T-helper 17 cell (primary cell): Measurements from ENCODE around the gene EFEMP2. TPM values are rescaled to one million over a fixed set of nuclear protein-coding genes. Genes with fewer than 3 reads are reported as not detected.
A peak's percentile ranks its signal among the peaks of the same experiment; 100 is the strongest.

ENCODE experiments used
- ATAC-seq: fragments of 150-1000 bp; cut with Tn5 transposase; 2 replicates; pipeline ENCODE4 v1.10.0; 2021; ENCODE audit warnings: mild to moderate bottlenecking, moderate library complexity
- DNase-seq, 3 donors: peaks; one replicate each; pipeline versions ENCODE4 v3.0.0 to v3.0.0-alpha.2; 2020 to 2021
- H3K9me3 ChIP-seq: one replicate; pipeline ENCODE4 v1.7.0; 2013; ENCODE audit warnings: low read length, mild to moderate bottlenecking; ENCODE audit not compliant: control insufficient read depth, poor library complexity, severe bottlenecking
- H3K27ac Mint-ChIP-seq: one replicate; pipeline ENCODE4 v1.8.0; 2022; ENCODE audit warnings: mild to moderate bottlenecking, moderate library complexity, mixed read lengths
- H3K27me3 Mint-ChIP-seq: one replicate; pipeline ENCODE4 v1.8.0; 2022; ENCODE audit warnings: mixed read lengths
- H3K36me3 Mint-ChIP-seq: one replicate; pipeline ENCODE4 v1.8.0; 2022; ENCODE audit warnings: low read depth, mixed read lengths
- H3K4me1 Mint-ChIP-seq: one replicate; pipeline ENCODE4 v1.8.0; 2022; ENCODE audit warnings: mild to moderate bottlenecking, mixed read lengths
- H3K4me3 Mint-ChIP-seq: one replicate; pipeline ENCODE4 v1.8.0; 2022; ENCODE audit warnings: mild to moderate bottlenecking, moderate library complexity, mixed read lengths
- total RNA-seq, 4 donors: library from RNA in 2 of 4; stranded (reverse) in 2 of 4; gene quantifications; one replicate each; pipeline ENCODE4 v1.2.3 and lab custom pipeline; 2022 to 2026

The EFEMP2 gene
- total RNA-seq, 2 donors from 2014 or later, result 5.1 to 8.0 TPM

DNA sequence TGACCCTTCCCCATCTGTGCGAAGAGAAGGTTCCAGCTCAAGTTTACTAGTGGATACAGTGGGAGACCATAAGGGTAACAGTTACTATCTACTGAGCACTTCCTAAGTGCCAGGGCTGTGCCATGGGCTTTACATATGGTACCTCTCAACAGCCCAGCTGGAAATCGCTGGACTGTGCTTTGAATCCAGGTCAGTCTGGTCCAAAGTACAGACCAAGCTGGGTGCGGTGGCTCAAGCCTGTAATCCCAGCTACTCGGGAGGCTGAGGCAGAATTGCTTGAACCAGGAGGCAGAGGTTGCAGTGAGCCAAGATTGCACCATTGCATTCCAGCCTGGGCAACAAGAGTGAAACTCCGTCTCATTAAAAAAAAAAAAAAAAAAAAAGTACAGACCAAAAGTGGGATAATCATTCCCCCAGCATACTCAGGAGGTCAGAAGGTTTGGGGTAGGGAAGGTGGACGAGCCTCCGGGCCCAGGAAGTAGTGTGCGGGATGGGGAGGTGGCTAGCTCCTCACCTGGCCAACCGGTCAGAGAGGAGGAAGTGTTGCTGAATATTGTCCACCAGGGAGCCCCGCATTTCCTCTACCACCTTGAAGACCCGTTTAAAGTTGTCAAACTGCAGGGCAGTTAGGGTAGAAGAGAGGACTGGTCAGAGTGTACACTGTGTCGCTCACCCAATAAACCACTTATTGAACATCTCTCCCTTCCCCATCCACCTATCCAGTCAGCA lies 13.4 kb upstream of the EFEMP2 start:
- H3K27ac Mint-ChIP-seq, result peak overlapping the region; percentile 86
- no peaks in the 10 kb centered on the region for H3K27me3 Mint-ChIP-seq
- DNase-seq (no peak), ATAC-seq (no peak)
- peaks cover 39% of the 10 kb centered on the region for H3K4me1 Mint-ChIP-seq
- H3K9me3 ChIP-seq, result no peaks in the 10 kb centered on the region
- peaks cover 3% of the 10 kb centered on the region for H3K36me3 Mint-ChIP-seq
- no peak overlapping the region for H3K4me3 Mint-ChIP-seq

DNA sequence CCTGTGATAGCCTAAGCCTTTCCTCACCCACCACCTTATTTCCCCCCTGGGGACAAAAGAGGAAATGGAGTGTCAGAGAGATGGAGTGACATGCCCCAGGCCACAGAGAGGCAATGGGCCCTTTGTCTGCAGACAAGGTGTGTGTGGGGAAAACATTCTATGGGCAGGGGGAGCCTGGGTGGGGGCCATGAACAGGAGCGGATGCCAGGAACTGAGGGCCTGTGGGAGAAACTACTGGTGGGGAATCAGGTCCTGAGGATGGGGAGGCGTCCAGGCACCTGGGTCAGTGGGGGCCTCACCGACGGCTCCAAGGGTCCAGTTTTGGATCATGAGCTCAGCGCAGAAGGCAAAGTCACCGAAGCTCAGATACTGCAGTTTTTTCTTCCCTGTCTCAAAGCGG lies 12.6 kb upstream of the EFEMP2 start:
- Mint-ChIP-seq H3K36me3 (peaks cover 3% of the 10 kb centered on the region), H3K4me3 (peak overlapping the region; percentile 9), H3K4me1 (peaks cover 42% of the 10 kb centered on the region), H3K27me3 (no peaks in the 10 kb centered on the region), H3K27ac (peak overlapping the region; percentile 56)
- no peak for DNase-seq
- no peak for ATAC-seq
- H3K9me3 ChIP-seq, result no peaks in the 10 kb centered on the region

DNA sequence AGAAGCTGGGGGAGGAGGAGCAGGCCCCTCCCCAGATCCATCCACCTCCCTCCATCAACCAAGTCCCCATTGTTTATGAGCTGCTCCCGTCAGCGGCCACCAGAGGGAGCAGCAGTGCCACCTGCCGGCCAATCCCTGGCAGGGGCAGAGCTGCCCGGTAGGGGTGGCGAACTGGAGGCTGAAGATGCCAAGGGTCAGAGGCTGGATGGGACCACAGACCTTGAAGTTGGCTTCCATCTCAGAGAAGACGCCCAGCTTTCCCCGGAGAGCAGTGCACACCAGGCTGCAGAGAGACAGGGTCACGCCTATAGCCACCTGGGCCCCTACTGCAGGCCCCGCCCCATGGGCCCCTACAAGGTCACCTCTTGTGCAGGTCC lies 12.1 kb upstream of the EFEMP2 start:
- peak overlapping the region; percentile 56 for H3K27ac Mint-ChIP-seq
- peaks cover 3% of the 10 kb centered on the region for H3K36me3 Mint-ChIP-seq
- ATAC-seq, result peak; percentile 61
- H3K4me1 Mint-ChIP-seq, result peaks cover 38% of the 10 kb centered on the region
- peak; percentile 74 to 85 (median 74) for DNase-seq
- H3K27me3 Mint-ChIP-seq, result no peaks in the 10 kb centered on the region
- no peaks in the 10 kb centered on the region for H3K9me3 ChIP-seq
- H3K4me3 Mint-ChIP-seq, result peak overlapping the region; percentile 49

DNA sequence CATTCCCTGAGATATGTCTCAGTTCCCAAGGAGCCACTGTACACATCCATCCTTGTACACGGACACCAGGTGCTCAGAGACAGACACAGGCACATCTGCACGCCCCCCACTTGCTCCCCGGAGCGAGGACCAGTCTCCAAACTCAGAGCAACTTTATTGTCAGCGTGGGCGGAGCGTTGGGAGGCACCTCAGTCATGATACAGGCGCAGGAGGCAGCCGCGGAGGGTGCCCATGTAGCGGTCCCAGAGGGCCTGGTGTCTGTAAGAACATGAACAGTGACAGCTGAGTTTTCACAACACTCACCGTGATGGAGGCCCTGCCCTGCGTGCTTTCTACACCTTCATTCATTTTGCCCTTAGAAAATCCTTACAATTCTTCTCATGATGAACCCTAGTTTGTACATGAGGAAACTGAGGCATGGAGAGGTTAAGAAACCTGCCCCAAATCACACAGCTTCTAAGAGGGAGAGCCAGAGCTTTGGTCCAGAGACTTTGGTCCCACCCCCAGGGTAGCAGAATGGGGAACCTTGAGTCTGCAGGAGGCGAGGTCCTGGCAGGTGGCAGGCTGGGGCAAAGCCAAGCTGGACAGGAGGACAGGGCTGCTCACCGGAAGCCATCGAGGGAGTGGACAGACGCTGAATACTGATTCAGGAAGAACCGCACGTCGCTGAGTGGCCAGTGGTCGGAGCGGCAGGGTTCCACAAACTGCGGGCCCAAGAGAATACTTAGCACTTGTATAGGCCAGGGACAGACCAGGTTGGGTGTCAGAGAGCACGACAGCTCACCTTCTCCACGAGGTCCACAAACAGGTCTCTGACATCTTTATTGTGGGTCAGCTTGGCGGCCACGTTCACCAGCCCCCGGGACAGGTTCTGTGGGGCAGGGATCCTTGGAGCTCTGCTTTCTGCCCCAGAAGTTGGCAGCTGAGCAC lies 11.5 kb upstream of the EFEMP2 start:
- Mint-ChIP-seq H3K4me1 (peaks cover 36% of the 10 kb centered on the region), H3K36me3 (peaks cover 3% of the 10 kb centered on the region), H3K27ac (peak overlapping the region; percentile 56), H3K27me3 (no peaks in the 10 kb centered on the region), H3K4me3 (peak overlapping the region; percentile 49)
- ATAC-seq, result no peak
- H3K9me3 ChIP-seq, result no peaks in the 10 kb centered on the region
- no peak for DNase-seq

DNA sequence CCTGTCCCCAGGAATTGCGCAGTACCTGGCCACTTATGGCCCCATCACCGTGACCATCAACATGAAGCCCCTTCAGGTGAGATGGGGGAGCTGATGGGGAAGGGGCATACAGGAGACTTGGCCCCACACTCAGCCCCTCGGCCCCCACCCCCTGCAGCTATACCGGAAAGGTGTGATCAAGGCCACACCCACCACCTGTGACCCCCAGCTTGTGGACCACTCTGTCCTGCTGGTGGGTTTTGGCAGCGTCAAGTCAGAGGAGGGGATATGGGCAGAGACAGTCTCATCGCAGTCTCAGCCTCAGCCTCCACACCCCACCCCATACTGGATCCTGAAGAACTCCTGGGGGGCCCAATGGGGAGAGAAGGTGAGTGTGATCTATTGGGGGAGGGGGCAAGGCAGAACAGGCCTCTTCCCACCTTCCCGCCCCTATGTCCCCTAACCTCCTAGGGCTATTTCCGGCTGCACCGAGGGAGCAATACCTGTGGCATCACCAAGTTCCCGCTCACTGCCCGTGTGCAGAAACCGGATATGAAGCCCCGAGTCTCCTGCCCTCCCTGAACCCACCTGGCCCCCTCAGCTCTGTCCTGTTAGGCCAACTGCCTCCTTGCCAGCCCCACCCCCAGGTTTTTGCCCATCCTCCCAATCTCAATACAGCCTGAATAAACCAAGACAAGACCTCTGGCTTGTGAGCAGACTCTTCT lies 10.6 kb upstream of the EFEMP2 start:
- H3K36me3 Mint-ChIP-seq, result peaks cover 3% of the 10 kb centered on the region
- H3K4me3 Mint-ChIP-seq, result no peak overlapping the region
- DNase-seq (no peak), ATAC-seq (no peak)
- H3K27me3 Mint-ChIP-seq, result no peaks in the 10 kb centered on the region
- no peaks in the 10 kb centered on the region for H3K9me3 ChIP-seq
- H3K4me1 Mint-ChIP-seq, result peaks cover 30% of the 10 kb centered on the region
- H3K27ac Mint-ChIP-seq, result no peak overlapping the region

DNA sequence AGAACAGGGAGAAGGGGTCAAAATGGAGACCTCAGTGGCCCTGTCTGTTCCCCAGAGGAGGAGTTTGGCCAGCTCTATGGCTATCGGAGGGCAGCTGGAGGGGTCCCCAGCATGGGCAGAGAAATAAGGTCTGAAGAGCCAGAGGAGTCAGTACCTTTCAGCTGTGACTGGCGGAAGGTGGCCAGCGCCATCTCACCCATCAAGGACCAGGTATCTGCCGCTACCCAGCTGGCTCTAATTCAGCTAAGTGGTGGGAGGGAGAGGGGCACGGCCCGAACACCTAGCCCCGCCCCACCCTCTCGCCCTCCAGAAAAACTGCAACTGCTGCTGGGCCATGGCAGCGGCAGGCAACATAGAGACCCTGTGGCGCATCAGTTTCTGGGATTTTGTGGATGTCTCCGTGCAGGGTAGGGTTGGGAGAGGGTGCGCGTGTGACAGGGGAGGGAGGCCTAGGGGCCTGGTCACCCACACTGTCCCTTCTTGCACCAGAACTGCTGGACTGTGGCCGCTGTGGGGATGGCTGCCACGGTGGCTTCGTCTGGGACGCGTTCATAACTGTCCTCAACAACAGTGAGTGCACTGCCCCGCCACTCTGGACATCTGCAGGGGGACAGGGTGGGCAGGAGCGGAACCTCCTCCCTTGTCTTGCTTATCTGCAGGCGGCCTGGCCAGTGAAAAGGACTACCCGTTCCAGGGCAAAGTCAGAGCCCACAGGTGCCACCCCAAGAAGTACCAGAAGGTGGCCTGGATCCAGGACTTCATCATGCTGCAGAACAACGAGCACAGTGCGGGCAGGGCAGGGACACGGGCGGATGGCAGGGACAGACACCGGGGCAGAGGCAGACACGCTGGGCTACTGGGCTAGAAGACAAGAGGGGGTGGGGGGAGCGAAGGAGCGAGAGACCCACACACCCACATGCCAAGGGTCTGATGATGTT lies 9.8 kb upstream of the EFEMP2 start:
- DNase-seq (no peak), ATAC-seq (no peak)
- no peak overlapping the region for H3K27ac Mint-ChIP-seq
- H3K4me3 Mint-ChIP-seq, result no peak overlapping the region
- H3K36me3 Mint-ChIP-seq, result peaks cover 3% of the 10 kb centered on the region
- H3K27me3 Mint-ChIP-seq, result no peaks in the 10 kb centered on the region
- H3K9me3 ChIP-seq, result no peaks in the 10 kb centered on the region
- peaks cover 29% of the 10 kb centered on the region for H3K4me1 Mint-ChIP-seq

DNA sequence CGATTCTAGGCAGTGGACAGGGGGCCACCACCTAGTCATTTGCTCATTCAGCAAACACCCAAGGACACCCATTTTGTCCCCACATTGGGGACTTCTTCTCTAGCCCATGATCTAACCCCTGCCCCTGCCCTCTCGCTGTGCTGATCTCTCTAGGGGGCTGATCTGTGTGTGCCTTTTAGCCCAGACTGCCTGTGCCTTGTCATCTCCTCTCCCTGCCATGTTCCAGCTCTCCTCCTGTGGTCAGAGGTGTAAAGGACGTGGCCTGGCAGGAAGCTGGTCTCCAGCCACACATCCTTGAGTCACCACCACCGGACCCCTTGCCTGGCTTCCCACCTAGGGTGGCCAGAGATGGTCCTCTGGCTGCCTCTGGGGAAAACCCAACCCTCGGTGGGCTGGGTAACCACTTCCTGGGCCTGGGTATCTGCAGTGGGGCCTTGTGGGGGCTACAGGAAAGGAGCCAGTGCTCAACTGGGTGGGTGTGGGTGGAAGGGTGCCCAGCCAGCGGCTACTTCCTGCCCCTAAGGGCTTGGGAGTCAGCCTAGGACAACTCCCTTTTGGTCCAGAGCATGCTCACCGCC lies 8.3 kb upstream of the EFEMP2 start:
- DNase-seq, result no peak
- no peaks in the 10 kb centered on the region for H3K9me3 ChIP-seq
- Mint-ChIP-seq H3K27me3 (no peaks in the 10 kb centered on the region), H3K36me3 (peaks cover 3% of the 10 kb centered on the region), H3K27ac (peak overlapping the region; percentile 85), H3K4me1 (peaks cover 23% of the 10 kb centered on the region), H3K4me3 (peak overlapping the region; percentile 39)
- no peak for ATAC-seq

DNA sequence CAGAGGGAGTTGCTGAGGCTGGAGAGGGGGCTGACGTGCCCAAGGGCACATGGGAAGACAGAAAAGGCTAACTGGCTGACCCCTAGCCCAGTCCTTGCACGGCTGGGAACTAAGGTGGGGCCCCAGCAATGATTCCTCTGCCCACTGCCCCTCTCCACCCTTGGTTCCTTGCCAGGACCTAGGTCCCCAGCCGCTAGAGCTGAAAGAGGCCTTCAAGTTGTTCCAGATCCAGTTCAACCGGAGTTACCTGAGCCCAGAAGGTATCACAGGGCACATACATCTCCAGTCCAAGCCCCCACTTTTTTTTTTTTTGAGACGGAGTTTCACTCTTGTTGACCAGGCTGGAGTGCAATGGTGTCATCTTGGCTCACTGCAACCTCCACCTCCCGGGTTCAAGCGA lies 7.4 kb upstream of the EFEMP2 start:
- peaks cover 23% of the 10 kb centered on the region for H3K4me1 Mint-ChIP-seq

DNA sequence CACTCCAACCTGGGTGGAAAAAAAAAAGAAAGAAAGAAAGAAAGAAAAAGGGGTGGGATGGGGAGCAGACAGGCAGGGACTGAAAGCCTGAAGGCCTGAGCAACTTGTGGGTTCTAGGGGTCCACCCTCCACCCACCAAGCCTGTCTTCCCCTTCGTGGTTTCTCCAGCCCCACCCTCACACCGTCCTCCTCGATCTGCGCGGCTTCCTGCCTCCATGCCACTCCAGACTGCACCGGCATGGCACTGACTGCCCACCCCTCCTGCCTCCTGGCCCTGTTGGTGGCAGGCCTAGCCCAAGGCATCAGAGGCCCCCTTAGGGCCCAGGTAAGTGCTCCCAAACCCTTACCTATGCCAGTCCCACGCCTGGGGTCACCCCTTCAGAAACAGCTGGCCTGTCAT lies 7.0 kb upstream of the EFEMP2 start, which contains the start of gene CTSW:
CTSW (plus strand) TSS at position 221 of the 400 bp plus-strand sequence; CDS start at position 239, 18 bp downstream.
- peak; percentile 74 for ATAC-seq
- peaks cover 21% of the 10 kb centered on the region for H3K4me1 Mint-ChIP-seq
- peak within 1 kb of the TSS; percentile 81 for H3K4me3 Mint-ChIP-seq
- peak within 1 kb of the TSS; percentile 85 for H3K27ac Mint-ChIP-seq
- no peaks in the 10 kb centered on the region for H3K27me3 Mint-ChIP-seq
- peaks cover 2% of the 10 kb centered on the region for H3K36me3 Mint-ChIP-seq
- DNase-seq, result no peak
- H3K9me3 ChIP-seq, result no peaks in the 10 kb centered on the region

More for the DNA sequence above, 7.4 kb upstream of the EFEMP2 start:
- no peaks in the 10 kb centered on the region for H3K27me3 Mint-ChIP-seq
- DNase-seq, result no peak
- H3K36me3 Mint-ChIP-seq, result peaks cover 3% of the 10 kb centered on the region
- H3K4me3 Mint-ChIP-seq, result peak overlapping the region; percentile 81
- H3K27ac Mint-ChIP-seq, result peak overlapping the region; percentile 85
- no peak for ATAC-seq
- no peaks in the 10 kb centered on the region for H3K9me3 ChIP-seq

DNA sequence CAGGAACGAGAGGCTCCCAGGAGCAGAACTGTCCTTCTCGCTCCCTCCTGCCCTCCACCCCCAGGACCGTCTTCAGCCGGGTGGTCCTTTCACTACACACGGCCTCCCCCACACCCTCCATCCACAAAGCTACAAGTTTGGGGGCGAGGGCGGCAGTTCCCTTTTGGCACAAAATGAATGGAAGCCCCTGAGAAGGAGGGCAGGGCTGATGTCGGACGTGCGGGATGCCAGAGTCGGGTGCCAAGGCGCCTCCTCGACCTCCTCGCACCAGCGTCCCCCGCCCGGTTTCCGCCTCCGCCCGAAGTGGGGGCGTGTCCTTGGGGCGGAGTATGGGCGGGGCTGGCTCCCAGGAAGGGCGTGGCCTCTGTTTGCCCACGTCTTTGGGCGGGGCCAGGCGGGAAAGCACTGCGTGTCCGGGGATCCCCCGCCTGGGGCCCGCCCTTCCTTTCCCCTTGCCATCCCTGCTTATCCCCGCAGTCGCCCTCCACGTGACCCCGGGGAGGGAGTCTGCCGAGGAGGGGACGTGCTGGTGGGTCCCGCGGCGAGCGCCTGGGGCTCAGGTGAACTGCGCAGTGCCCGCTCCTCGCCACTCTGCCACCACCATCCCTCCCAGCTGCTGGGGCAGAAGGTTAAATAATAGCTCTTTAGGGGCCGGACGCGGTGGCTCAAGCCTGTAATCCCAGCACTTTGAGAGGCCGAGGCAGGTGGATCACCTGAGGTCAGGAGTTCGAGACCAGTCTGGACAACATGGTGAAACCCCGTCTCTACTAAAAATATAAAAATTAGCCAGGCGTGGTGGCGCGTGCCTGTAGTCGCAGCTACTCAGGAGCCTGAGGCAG lies 937 bp upstream of the EFEMP2 start:
- H3K36me3 Mint-ChIP-seq, result no peaks in the 10 kb centered on the region
- peak overlapping the region; percentile 95 for H3K4me3 Mint-ChIP-seq
- ATAC-seq (peak; percentile 98), DNase-seq (peak; percentile 95 to 98 (median 97))
- no peaks in the 10 kb centered on the region for H3K9me3 ChIP-seq
- H3K4me1 Mint-ChIP-seq, result peaks cover 31% of the 10 kb centered on the region
- H3K27ac Mint-ChIP-seq, result peak overlapping the region; percentile 92
- H3K27me3 Mint-ChIP-seq, result no peaks in the 10 kb centered on the region

DNA sequence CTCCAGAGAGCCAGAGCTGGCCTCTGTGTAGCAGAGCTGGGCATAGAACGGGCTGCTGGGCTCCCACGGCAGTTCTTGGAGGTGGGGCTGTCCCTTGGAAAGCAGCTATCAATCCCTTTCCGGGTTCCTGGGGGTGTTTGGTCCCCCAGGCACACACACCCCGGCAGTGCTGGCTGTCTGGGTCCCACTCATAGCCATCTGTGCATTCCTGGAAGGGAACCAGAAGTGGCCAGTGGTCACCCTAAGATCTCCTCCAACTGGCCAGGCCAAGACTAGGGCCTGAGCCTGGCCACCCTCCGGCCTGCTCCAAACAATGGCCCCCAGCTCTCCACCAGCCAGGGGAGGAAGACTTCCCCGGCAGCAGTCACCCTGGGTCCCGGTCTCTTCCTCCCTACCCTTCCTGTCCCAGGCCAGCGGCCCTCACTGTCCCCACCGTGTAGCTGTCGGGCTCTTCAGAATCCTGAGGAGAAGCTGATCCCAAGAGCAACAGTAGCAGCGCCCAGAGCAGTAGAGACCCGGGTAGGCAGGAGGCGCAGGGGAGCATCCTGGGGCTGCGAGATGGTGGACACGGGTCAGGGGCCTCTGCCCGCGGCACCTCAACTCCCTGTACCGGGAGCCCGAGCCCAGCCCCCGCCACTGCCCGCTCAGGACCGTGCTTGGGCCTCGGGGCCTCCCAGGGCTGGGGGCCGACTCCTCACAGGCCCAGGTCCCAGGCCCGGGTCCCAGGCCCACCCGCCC lies 620 bp downstream of the EFEMP2 start:
- Mint-ChIP-seq H3K36me3 (no peaks in the 10 kb centered on the region), H3K4me1 (peaks cover 24% of the 10 kb centered on the region), H3K4me3 (peak overlapping the region; percentile 55), H3K27ac (no peak overlapping the region), H3K27me3 (no peaks in the 10 kb centered on the region)
- H3K9me3 ChIP-seq, result no peaks in the 10 kb centered on the region
- no peak for DNase-seq
- ATAC-seq, result no peak
